ENCODE results near the gene CX3CR1.

CX3CR1 gene

GRCh38 chr3:39292961-39293360 is 13.1 kb upstream of the CX3CR1 start:
- in situ Hi-C loops (cut with MboI; ENCODE audit: low sequenced_read_pairs) = loop anchor here (25.0 kb wide), 1 partner anchor 206 kb away; no protein-coding TSS in a partner anchor

DNA sequence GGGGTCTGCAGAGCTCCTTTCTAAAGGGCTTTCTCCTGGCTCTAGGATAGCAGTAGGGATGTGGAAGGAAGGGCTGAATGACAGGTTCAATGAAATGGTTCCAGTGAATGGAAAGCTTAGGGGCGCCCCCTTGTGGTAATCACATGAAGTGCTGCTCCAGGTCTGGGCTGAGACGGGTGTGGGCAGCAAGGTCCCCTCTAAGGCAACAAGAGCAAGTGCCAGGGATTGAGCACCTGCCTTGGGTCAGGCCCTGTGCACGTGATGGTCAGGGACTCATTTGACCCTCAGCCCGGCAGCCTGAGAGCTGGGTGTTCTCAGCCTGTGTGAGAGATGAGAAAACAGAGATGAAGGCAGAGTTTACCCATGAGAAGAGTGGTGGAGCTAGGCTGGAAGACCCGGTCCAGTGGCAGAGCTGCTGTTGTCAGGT is 12.1 kb upstream of the CX3CR1 start:
- in situ Hi-C loops (cut with MboI; ENCODE audit: low sequenced_read_pairs) = loop anchor here (25.0 kb wide), 1 partner anchor 205 kb away; no protein-coding TSS in a partner anchor

DNA sequence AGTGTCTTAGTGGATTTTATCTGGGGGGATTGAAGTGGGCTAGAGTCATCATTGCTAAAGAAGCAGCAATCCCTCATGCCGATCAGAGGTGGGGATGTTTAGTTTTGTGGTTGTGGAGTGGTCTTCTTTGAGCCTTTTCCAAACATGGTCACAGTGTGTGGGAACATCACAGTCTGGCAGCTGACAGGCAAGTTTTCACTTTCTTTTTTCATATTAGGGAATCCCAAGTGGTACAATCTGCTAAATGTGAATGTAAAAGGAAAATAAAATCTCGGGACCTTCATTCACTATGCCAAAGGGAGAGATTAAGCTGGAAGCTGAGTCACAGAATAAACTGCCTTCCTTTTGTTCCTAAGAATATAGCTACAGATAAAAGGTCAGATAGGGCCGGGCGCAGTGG is 10.4 kb upstream of the CX3CR1 start:
- in situ Hi-C loops (cut with MboI; ENCODE audit: low sequenced_read_pairs) = loop anchor here (25.0 kb wide), 1 partner anchor 203 kb away; no protein-coding TSS in a partner anchor

DNA sequence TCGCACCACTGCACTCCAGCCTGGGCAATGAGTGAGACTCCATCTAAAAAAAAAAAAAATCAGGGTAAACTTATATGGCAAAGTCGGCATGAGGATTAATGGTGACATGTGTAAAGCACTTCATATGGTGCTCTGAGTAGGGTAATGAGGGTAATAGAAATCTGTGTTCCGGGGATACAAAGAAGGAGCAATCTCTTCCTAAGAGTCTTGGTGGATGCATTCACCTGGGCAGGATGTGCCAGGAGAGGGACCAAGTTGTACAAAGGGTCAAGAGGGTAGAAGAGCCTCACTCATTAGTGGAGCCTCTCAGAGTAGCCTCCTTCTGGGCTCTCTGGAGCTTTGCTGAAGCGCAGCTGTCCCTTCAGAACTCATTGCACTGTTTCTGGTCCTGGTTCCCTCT is 9.3 kb upstream of the CX3CR1 start:
- in situ Hi-C loops (cut with MboI; ENCODE audit: low sequenced_read_pairs) = loop anchor here (5.0 to 25.0 kb wide), 3 partner anchors 74 to 202 kb away; no protein-coding TSS in a partner anchor

DNA sequence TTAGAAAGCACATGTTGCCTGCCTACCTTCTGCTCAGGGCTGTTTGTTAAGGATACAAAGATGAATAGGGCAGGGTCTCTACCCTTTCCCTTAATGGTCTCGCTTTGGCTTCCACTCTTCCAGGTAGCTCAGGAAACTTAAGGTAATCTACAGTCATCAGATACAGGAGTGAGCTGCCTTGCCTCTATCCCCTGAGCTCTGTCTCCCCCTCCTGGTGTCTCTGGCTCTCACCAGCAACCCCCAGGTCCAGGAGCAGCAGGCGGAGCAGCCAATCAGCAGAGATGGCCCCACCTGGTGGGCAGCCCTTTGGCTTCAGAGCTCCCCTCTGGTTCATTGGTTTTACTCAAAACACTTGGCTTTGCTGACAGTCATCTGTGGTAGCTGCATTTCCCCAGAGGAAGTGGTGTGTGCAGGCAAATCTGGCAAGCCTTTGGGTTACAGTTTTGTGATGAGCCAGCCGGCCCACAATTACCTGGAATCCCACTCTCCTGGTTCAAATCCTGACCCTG is 8.5 kb upstream of the CX3CR1 start:
- in situ Hi-C loops (cut with MboI; ENCODE audit: low sequenced_read_pairs) = loop anchor here (5.0 to 25.0 kb wide), 3 partner anchors 74 to 201 kb away; no protein-coding TSS in a partner anchor

- in situ Hi-C loops (cut with MboI; ENCODE audit: low sequenced_read_pairs) = loop anchor here (5.0 to 25.0 kb wide), 3 partner anchors 73 to 200 kb away; no protein-coding TSS in a partner anchor
Observed at GRCh38 chr3:39287216-39288164, 7.7 kb upstream of the CX3CR1 start.

DNA sequence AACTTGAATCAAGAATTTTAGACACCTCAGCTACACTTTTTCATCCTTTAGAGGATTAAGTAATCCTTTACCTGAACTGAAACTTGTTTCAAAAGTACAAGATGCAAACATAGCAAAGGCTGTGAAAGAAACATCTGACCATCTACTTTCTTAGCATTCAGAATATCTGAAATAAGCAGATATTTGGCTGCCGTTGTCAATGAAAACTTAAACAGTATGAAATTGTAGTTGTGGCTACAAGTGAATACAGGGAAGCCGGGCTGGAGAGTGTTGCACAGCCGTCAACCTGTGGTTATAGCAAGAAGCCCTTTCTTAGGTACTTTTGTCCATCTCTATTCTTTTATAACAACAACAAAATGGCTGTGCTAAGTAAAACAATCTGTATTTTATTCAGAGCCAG is 6.9 kb upstream of the CX3CR1 start:
- in situ Hi-C loops (cut with MboI; ENCODE audit: low sequenced_read_pairs) = loop anchor here (5.0 to 25.0 kb wide), 3 partner anchors 72 to 199 kb away; no protein-coding TSS in a partner anchor

DNA sequence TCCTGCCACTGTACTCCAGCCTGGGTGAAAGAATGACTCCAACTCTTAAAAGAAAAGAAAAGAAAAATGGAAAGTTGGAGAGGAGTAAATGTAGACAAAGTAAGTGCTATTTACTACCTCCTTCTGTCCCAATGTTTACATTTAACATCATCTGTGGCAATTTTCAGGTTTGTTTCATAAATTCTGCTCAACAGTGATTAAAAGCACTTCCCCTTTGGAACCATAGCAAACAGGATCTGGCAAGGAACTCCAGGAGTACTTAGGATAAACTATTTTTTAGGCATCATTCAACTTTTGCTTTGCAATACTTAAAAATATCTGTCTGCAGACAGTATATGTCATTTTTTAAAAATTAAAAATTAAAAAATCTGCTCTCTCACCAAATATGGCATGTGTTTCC is 5.5 kb upstream of the CX3CR1 start:
- in situ Hi-C loops (cut with MboI; ENCODE audit: low sequenced_read_pairs) = loop anchor here (5.0 to 25.0 kb wide), 3 partner anchors 71 to 198 kb away; no protein-coding TSS in a partner anchor

DNA sequence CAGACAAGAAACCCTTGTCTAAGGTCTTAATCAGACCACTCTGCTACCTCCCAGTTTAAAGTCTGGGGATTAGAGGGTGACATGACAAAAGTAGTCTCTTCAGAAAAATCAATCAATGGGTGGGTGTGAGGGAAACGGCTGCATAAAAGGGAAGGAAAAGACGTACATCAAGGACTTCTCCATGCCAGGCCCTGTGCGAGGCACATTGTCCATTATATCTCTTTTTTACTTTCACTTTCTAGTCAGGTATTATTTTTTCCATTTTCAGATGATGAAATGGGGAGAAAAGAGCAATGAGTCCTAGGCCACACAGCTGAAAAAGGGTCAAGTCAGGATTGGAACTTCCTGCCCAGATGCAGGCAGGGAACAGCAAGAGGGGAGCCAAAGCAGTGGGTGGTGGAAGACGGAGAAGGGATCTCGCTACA is 4.6 kb upstream of the CX3CR1 start:
- in situ Hi-C loops (cut with MboI; ENCODE audit: low sequenced_read_pairs) = loop anchor here (10.0 to 25.0 kb wide), 2 partner anchors 70 to 197 kb away; no protein-coding TSS in a partner anchor

- in situ Hi-C loops (cut with MboI; ENCODE audit: low sequenced_read_pairs) = loop anchor here (10.0 to 25.0 kb wide), 2 partner anchors 67 to 195 kb away; no protein-coding TSS in a partner anchor
Observed at GRCh38 chr3:39282057-39282456, 2.2 kb upstream of the CX3CR1 start.

DNA sequence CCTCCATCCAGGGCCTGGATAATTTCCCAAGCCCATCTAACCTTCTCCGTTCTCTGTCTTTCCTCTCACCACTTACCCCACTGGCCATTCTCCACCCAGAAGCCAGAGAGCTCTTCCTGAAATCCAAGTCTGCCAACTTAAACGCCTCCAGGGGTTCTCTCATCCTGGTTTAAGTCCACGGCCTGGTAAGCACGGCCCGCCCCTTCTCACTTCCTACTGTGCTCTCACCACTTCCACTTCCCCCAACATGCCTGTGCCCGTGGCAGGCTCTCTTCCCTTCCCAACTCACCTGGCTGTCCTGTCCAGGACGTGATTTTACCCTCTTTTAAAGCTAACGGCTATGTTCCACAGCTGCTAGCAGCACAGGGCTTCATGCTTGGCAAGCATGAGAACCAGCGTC is 1.7 kb upstream of the CX3CR1 start:
- in situ Hi-C loops (cut with MboI; ENCODE audit: low sequenced_read_pairs) = loop anchor here (10.0 to 25.0 kb wide), 2 partner anchors 67 to 194 kb away; no protein-coding TSS in a partner anchor

- in situ Hi-C loops (cut with MboI; ENCODE audit: low sequenced_read_pairs) = loop anchor here (10.0 to 25.0 kb wide), 2 partner anchors 66 to 193 kb away; no protein-coding TSS in a partner anchor
Observed at GRCh38 chr3:39280571-39280970, 735 bp upstream of the CX3CR1 start.

GRCh38 chr3:39278616-39278935 is 1.3 kb downstream of the CX3CR1 start:
- in situ Hi-C loops (cut with MboI; ENCODE audit: low sequenced_read_pairs) = loop anchor here (25.0 kb wide), 1 partner anchor 191 kb away; no protein-coding TSS in a partner anchor

DNA sequence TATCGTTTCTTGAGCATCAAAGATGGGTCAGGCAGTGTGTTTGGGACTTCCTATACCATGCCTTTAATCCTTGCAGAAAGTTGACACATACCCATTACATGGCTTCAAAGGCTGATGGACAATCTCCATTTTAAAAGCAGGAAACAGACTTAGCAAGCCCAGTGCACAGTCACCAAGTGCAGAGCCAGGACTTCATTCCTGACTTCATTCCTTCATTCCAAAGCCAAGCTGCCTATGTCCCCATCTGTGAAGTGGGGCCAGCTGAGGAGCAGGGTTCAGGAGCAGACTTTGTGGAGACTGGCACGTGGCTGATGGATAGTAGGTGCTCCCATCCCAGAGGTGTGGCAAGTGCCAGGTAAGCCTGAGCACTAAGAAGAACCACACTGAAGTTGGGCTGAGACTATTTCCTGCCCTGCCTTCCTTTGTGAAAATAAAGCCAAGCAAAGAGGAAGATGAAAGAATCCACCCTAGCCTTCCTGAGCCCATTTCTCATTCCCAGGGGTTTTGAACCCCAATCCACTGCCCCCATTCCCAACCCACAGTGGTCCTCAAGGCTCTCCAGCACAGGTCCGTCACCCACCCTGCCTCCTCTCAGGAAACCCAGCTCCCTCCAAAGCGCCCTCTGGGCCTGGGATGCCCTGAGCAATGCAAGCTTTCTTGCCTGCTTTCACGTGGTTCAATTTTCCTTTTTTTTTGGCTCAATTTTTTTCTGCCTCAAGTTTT is 1.8 kb downstream of the CX3CR1 start:
- in situ Hi-C loops (cut with MboI; ENCODE audit: low sequenced_read_pairs) = loop anchor here (25.0 kb wide), 1 partner anchor 191 kb away; no protein-coding TSS in a partner anchor

DNA sequence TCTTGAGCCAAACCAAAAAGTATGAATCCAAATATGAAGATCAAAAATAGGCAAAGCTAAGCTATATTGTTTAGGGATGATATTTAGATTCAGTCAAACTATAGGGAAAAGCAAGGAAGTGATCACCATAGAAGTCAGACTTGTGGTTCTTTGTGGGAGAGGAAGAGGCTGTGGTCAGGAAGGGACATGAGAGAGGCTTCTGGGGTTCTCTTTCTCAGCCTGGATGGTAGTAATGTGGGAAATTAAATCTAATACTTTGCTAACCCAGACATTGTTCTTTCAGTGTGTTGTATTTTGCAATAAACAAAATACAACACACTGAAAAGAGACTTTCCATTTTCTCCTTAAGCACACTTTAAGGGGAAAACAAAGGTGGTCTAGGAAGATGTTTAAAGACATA is 3.1 kb downstream of the CX3CR1 start:
- in situ Hi-C loops (cut with MboI; ENCODE audit: low sequenced_read_pairs) = loop anchor here (25.0 kb wide), 1 partner anchor 189 kb away; no protein-coding TSS in a partner anchor

DNA sequence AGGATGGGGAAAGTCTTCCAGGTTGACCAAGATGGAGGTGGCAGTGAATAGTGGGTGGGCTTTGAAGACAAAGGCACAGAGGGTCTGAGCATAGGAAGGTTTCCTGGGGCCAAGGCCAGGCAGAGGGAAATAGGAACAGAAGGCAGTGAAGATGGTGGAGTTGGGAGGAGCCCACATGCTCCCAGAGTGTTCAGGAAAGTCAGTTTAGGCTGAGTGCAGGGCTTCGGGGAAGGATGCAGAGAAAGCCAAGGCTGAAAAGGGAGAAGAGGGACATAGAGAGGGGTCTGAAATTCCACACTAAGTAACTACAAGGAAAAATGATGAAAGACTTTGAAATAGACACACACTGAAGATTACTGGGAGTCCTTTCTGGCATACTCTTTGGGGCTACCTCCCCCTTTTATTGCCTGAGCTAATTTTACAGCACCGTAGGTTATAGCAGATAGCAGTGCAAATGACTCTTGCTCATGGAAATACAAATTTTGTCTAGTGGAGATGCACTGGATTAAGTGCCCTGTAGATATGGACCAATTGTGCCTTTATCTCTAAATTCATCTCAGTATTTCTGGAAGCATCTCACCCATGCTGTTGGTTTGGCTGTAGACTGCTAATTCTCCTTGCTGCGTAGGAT is 3.8 kb downstream of the CX3CR1 start:
- in situ Hi-C loops (cut with MboI; ENCODE audit: low sequenced_read_pairs) = loop anchor here (25.0 kb wide), 1 partner anchor 189 kb away; no protein-coding TSS in a partner anchor

DNA sequence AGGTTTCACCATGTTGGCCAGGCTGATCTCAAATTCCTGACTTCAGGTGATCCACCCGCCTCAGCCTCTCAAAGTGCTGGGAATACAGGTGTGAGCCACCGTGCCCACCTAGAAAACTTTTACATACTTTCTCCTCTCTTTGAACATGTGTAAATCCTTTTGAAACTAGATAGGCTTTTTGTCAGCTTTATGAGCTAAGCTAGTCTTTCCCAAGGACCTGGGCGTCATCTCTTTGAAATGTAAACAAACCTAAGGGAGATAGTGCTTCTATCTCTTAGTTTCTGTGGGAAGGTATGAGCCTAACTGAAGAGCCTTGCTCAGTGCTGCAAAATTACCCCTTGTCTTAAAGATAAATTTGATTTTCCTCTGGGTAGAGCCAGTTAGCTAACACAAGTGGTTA is 4.8 kb downstream of the CX3CR1 start:
- in situ Hi-C loops (cut with MboI; ENCODE audit: low sequenced_read_pairs) = loop anchor here (25.0 kb wide), 1 partner anchor 188 kb away; no protein-coding TSS in a partner anchor

DNA sequence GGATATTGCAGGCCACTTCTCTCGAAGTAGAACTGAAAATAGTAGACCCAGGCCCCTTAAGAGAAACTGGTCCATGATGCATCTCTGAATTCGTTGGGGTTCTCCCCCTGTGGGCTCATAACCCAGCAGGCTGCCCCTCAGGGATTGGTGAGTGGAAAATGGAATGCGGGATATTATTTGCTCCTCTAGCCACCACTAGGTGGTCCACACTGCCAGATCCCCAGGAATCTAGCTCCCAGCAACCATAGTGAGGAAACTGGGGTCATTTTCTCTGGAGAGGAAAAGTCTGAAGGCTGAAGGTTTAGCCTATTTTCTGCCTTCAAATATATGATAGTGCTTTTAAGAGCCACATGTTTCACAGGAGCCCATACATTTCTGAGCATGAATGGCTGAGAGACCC is 6.7 kb downstream of the CX3CR1 start:
- in situ Hi-C loops (cut with MboI; ENCODE audit: low sequenced_read_pairs) = no loop called here

DNA sequence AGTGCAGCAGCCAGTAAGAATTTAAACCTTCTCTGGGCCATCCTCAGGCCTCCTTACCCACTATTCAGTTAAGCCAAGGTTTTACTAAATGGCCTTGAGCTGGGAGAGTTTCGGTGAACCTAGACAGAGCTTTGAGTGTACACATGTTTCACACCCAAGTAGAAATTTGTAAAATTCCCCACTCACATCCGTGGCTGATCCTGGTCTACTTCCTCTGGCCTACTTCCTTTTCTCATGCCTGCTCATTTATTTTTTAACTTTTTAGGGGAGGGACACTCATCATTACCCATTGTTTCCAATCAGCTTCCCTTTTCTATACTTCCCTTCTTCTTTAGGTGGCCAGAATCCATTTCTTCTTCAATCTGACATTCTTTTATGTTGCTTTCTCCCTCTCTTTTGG is 7.6 kb downstream of the CX3CR1 start:
- in situ Hi-C loops (cut with MboI; ENCODE audit: low sequenced_read_pairs) = no loop called here

- in situ Hi-C loops (cut with MboI; ENCODE audit: low sequenced_read_pairs) = no loop called here
Observed at GRCh38 chr3:39271363-39271914, 8.4 kb downstream of the CX3CR1 start.
